GM21717 (cell line): ENCODE measurements around the gene PRKAG2.

Experiments used
- ATAC-seq: cut with Tn5 transposase; IDR thresholded peaks from one replicate; pipeline ENCODE4 v1.9.1; 2021; ENCODE audit warnings: mild to moderate bottlenecking, moderate library complexity; ENCODE audit not compliant: unreplicated experiment

Gene PRKAG2

GRCh38 chr7:151732834-151733592 lies 143.9 kb downstream of the PRKAG2 start:
- no peak for ATAC-seq

GRCh38 chr7:151732292-151732691 lies 144.6 kb downstream of the PRKAG2 start:
- ATAC-seq, result no peak

GRCh38 chr7:151731022-151731441 lies 145.9 kb downstream of the PRKAG2 start:
- no peak for ATAC-seq

- no peak for ATAC-seq
Measured at GRCh38 chr7:151730591-151730990, 146.3 kb downstream of the PRKAG2 start.

- no peak for ATAC-seq
Measured at GRCh38 chr7:151729521-151729921, 147.4 kb downstream of the PRKAG2 start.

GRCh38 chr7:151728746-151729145 lies 148.2 kb downstream of the PRKAG2 start:
- no peak for ATAC-seq

GRCh38 chr7:151728286-151728660 lies 148.6 kb downstream of the PRKAG2 start:
- no peak for ATAC-seq

GRCh38 chr7:151727579-151728285 lies 149.2 kb downstream of the PRKAG2 start:
- ATAC-seq, result peak; percentile 60

GRCh38 chr7:151726652-151727578 lies 150.0 kb downstream of the PRKAG2 start:
- no peak for ATAC-seq

GRCh38 chr7:151725844-151726651 lies 150.9 kb downstream of the PRKAG2 start:
- no peak for ATAC-seq

- no peak for ATAC-seq
Measured at GRCh38 chr7:151724920-151725584, 151.9 kb downstream of the PRKAG2 start.

GRCh38 chr7:151724250-151724915 lies 152.5 kb downstream of the PRKAG2 start:
- no peak for ATAC-seq

GRCh38 chr7:151723321-151723720 lies 153.6 kb downstream of the PRKAG2 start:
- no peak for ATAC-seq

- no peak for ATAC-seq
Measured at GRCh38 chr7:151722533-151722932, 154.4 kb downstream of the PRKAG2 start.

GRCh38 chr7:151721694-151722093 lies 155.2 kb downstream of the PRKAG2 start:
- ATAC-seq, result no peak

GRCh38 chr7:151721236-151721635 lies 155.7 kb downstream of the PRKAG2 start:
- no peak for ATAC-seq

GRCh38 chr7:151720280-151720679 lies 156.6 kb downstream of the PRKAG2 start:
- no peak for ATAC-seq

GRCh38 chr7:151719897-151720242 lies 157.0 kb downstream of the PRKAG2 start:
- no peak for ATAC-seq
